Loucy (cell line): ENCODE measurements around the gene ZBTB20.

Source experiments
- EZH2phosphoT487 ChIP-seq: fragments of 200-600 bp; IDR thresholded peaks from 2 replicates; pipeline ENCODE4 v1.6.1; 2018; ENCODE audit warnings: antibody characterized with exemption, mild to moderate bottlenecking, moderate library complexity, borderline replicate concordance
- TF ChIP-seq, protein P1 (sequence below): fragments of 200-600 bp; sonication (generic); conservative IDR thresholded peaks from 2 replicates; pipeline ENCODE4 v1.5.1; 2014; ENCODE audit warnings: mild to moderate bottlenecking, antibody characterized with exemption, low read length

GRCh38 chr3:114557791-114558190, 589.3 kb downstream of the ZBTB20 start:
- TF ChIP-seq, protein P1, sequence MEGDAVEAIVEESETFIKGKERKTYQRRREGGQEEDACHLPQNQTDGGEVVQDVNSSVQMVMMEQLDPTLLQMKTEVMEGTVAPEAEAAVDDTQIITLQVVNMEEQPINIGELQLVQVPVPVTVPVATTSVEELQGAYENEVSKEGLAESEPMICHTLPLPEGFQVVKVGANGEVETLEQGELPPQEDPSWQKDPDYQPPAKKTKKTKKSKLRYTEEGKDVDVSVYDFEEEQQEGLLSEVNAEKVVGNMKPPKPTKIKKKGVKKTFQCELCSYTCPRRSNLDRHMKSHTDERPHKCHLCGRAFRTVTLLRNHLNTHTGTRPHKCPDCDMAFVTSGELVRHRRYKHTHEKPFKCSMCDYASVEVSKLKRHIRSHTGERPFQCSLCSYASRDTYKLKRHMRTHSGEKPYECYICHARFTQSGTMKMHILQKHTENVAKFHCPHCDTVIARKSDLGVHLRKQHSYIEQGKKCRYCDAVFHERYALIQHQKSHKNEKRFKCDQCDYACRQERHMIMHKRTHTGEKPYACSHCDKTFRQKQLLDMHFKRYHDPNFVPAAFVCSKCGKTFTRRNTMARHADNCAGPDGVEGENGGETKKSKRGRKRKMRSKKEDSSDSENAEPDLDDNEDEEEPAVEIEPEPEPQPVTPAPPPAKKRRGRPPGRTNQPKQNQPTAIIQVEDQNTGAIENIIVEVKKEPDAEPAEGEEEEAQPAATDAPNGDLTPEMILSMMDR = no peak
- no peak for TF ChIP-seq EZH2phosphoT487
